HEK293T (cell line): ENCODE data around the gene TRABD2B.

ENCODE experiments used
- CTCF ChIA-PET: fragments of 350-600 bp; formaldehyde crosslinking; extraction: SDS; loops from one replicate; lab custom pipeline; 2021; ENCODE audit warnings: antibody characterized with exemption, inconsistent platforms; lab: Yijun Ruan, JAX
- POLR2A ChIA-PET: fragments of 350-600 bp; formaldehyde crosslinking; extraction: SDS; loops from one replicate; lab custom pipeline; 2020; ENCODE audit warnings: antibody characterized with exemption, inconsistent platforms; lab: Yijun Ruan, JAX
- DNase-seq: peaks from one replicate; pipeline ENCODE4 v3.0.0; 2012; ENCODE audit warnings: mixed read lengths; ENCODE audit errors: extremely low spot score
- ARNT ChIP-seq: fragments of 450-650 bp; IDR thresholded peaks from 2 replicates; pipeline ENCODE4 v1.6.1; 2017; ENCODE audit warnings: mild to moderate bottlenecking
- BHLHE40 ChIP-seq: fragments of 450-650 bp; IDR thresholded peaks from 2 replicates; pipeline ENCODE4 v1.6.1; 2016; ENCODE audit warnings: mild to moderate bottlenecking, moderate library complexity, borderline replicate concordance
- CTBP1 ChIP-seq: fragments of 450-650 bp; IDR thresholded peaks from 2 replicates; pipeline ENCODE4 v1.6.1; 2016; ENCODE audit warnings: borderline replicate concordance
- ELF4 ChIP-seq: fragments of 450-650 bp; IDR thresholded peaks from 2 replicates; pipeline ENCODE4 v1.6.1; 2017; ENCODE audit warnings: antibody characterized with exemption
- FOXA1 ChIP-seq: fragments of 450-650 bp; IDR thresholded peaks from 2 replicates; pipeline ENCODE4 v1.6.1; 2016; ENCODE audit warnings: mild to moderate bottlenecking
- FOXK2 ChIP-seq: fragments of 450-650 bp; IDR thresholded peaks from 2 replicates; pipeline ENCODE4 v1.6.1; 2016; ENCODE audit warnings: mild to moderate bottlenecking
- FOXM1 ChIP-seq: fragments of 450-650 bp; IDR thresholded peaks from 2 replicates; pipeline ENCODE4 v1.6.1; 2017; ENCODE audit warnings: mild to moderate bottlenecking, borderline replicate concordance
- HDGF ChIP-seq: fragments of 450-650 bp; IDR thresholded peaks from 2 replicates; pipeline ENCODE4 v1.6.1; 2017; ENCODE audit warnings: antibody characterized with exemption, borderline replicate concordance
- L3MBTL2 ChIP-seq: fragments of 450-650 bp; conservative IDR thresholded peaks from 2 replicates; pipeline ENCODE4 v1.6.1; 2016; ENCODE audit warnings: mild to moderate bottlenecking
- LEF1 ChIP-seq: fragments of 450-650 bp; IDR thresholded peaks from 2 replicates; pipeline ENCODE4 v1.6.1; 2017; ENCODE audit warnings: mild to moderate bottlenecking, borderline replicate concordance
- NFRKB ChIP-seq: fragments of 450-650 bp; IDR thresholded peaks from 2 replicates; pipeline ENCODE4 v1.6.1; 2016; ENCODE audit warnings: mild to moderate bottlenecking, moderate library complexity
- PKNOX1 ChIP-seq: fragments of 450-650 bp; IDR thresholded peaks from 2 replicates; pipeline ENCODE4 v1.6.1; 2016
- SP1 ChIP-seq: fragments of 450-650 bp; IDR thresholded peaks from 2 replicates; pipeline ENCODE4 v1.6.1; 2017
- SUZ12 ChIP-seq: fragments of 450-650 bp; IDR thresholded peaks from 2 replicates; pipeline ENCODE4 v1.6.1; 2016; ENCODE audit warnings: mild to moderate bottlenecking
- TARDBP ChIP-seq: fragments of 450-650 bp; IDR thresholded peaks from 2 replicates; pipeline ENCODE4 v1.6.1; 2016
- ZNF384 ChIP-seq: fragments of 450-650 bp; IDR thresholded peaks from 2 replicates; pipeline ENCODE4 v1.6.1; 2016

TRABD2B gene

GRCh38 chr1:47890779-47891178 is 106.4 kb downstream of the TRABD2B start:
- TF ChIP-seq ARNT (no peak), ELF4 (no peak), HDGF (no peak), BHLHE40 (no peak), SUZ12 (no peak), ZNF384 (no peak), TARDBP (no peak), SP1 (no peak), FOXK2 (no peak), L3MBTL2 (no peak), FOXM1 (no peak), FOXA1 (no peak), LEF1 (no peak)
- CTCF ChIA-PET = no interaction called here

GRCh38 chr1:47888294-47888629 is 108.9 kb downstream of the TRABD2B start:
- no peak for DNase-seq
- POLR2A ChIA-PET = no interaction called here
- TF ChIP-seq CTBP1 (no peak), SUZ12 (no peak), BHLHE40 (no peak), FOXA1 (no peak), ELF4 (no peak), TARDBP (no peak), ARNT (no peak), HDGF (no peak), FOXM1 (no peak), FOXK2 (no peak), LEF1 (no peak), PKNOX1 (no peak), SP1 (no peak), L3MBTL2 (no peak), ZNF384 (no peak), NFRKB (no peak)
- CTCF ChIA-PET = no interaction called here

More at GRCh38 chr1:47890779-47891178, 106.4 kb downstream of the TRABD2B start:
- POLR2A ChIA-PET = no interaction called here
- no peak for DNase-seq

- DNase-seq = no peak
- ChIA-PET CTCF (no interaction called here), POLR2A (no interaction called here)
- no peak for TF ChIP-seq LEF1
- TF ChIP-seq SUZ12 = no peak
- no peak for TF ChIP-seq BHLHE40
- no peak for TF ChIP-seq SP1
- TF ChIP-seq PKNOX1 = no peak
- TF ChIP-seq NFRKB = no peak
- no peak for TF ChIP-seq FOXM1
- no peak for TF ChIP-seq CTBP1
- TF ChIP-seq HDGF = no peak
- TF ChIP-seq FOXK2 = no peak
- TF ChIP-seq FOXA1 = no peak
- no peak for TF ChIP-seq ZNF384
- TF ChIP-seq L3MBTL2 = no peak
- no peak for TF ChIP-seq ARNT
- no peak for TF ChIP-seq ELF4
Measured at GRCh38 chr1:47887475-47888293, 109.5 kb downstream of the TRABD2B start.

- TF ChIP-seq FOXK2 = no peak
- no peak for TF ChIP-seq ELF4
- no peak for TF ChIP-seq FOXM1
- TF ChIP-seq NFRKB = no peak
- no peak for TF ChIP-seq ZNF384
- TF ChIP-seq FOXA1 = no peak
- no peak for TF ChIP-seq CTBP1
- no peak for TF ChIP-seq HDGF
- TF ChIP-seq LEF1 = no peak
- TF ChIP-seq BHLHE40 = no peak
- no peak for TF ChIP-seq TARDBP
- no peak for TF ChIP-seq SP1
- no peak for TF ChIP-seq PKNOX1
- no peak for TF ChIP-seq ARNT
- TF ChIP-seq SUZ12 = no peak
- no peak for TF ChIP-seq L3MBTL2
- POLR2A ChIA-PET = no interaction called here
- CTCF ChIA-PET = no interaction called here
- DNase-seq = no peak
Measured at GRCh38 chr1:47887060-47887459, 110.1 kb downstream of the TRABD2B start.

- no peak for DNase-seq
- ChIA-PET CTCF (no interaction called here), POLR2A (no interaction called here)
- TF ChIP-seq FOXA1 (no peak), TARDBP (no peak), FOXK2 (no peak), SP1 (no peak), LEF1 (no peak), L3MBTL2 (no peak), FOXM1 (no peak), SUZ12 (no peak), HDGF (no peak), ELF4 (no peak), ARNT (no peak), CTBP1 (no peak), PKNOX1 (no peak), BHLHE40 (no peak)
Measured at GRCh38 chr1:47886141-47886540, 111.0 kb downstream of the TRABD2B start.
